Measurements from ENCODE around the gene C1QC.
"Not testable (repeated sequence)": the region's sequence is repeated elsewhere in the genome, so short reads cannot be mapped to it uniquely, and the experiment has no call there.

Gene C1QC

DNA sequence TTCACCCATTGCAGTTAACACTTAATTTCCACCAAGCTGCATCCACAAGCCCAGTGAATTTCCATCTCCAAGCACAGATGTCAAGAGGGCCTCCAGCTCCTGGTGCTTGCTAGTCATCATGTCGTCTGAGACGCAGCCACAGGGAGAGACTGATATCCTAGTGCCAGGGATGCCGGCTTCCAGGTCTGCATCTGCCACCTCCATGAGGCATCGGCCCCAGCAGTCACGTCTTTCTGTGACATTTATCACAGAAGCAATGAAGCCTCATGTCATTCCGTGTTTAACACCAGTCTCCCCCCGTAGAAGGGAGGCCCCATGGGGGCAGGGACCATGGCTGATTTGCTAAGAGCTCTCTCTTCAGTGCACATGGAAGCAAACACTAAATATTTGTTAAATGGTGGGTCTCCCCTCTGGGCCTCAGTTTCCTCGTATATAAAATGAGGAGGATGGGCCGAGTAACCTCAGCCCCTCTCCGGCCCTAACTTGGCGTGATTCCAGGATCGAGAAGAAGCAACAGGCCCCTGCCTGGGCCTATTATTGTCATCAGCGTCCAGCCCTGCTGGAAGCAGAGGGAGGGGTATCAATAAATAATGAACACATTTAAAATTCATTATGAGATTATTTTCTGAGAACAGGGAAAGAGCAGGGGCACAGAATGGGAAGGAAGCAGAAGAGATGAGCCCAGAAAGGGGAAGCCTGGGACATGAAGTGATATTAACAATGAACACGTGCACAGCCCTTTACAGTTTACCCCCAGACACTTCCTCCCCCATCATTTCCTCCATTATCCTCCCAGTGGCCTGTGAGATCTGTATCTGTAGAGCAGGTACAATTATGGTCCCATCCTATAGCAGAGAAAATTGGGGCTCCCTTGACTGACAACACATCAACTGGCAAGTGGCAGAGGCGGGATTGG is 8.8 kb downstream of the C1QC start:
- no peak for DNase-seq

DNA sequence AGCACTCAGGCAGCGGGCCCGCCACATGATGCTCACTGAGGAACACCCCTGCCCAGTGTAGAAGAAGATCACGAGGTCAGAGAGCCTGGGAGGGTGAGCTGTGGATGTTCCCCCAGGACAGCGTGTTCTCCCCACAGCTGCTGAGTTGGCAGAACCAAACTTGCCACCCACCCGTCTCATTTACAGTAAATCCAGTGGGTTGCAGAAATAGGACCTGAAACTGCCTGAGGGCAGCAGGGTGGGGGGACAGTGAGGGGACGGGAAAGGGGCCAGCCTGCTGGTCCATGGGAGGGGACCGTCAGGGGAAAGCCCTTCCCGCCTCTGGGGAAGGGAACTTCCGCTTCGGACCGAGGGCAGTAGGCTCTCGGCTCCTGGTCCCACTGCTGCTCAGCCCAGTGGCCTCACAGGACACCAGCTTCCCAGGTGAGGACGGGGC is 9.5 kb downstream of the C1QC start, which contains the start of gene C1QB:
TSS of gene C1QB (plus strand) at position 356 of the 436 bp plus-strand sequence. CDS start 6,227 bp downstream, outside the sequence.
- no peak for DNase-seq

- no peak for DNase-seq
Measured at GRCh38 chr1:22654692-22655091, 11.3 kb downstream of the C1QC start.

- no peak for DNase-seq
Measured at GRCh38 chr1:22658385-22659163, 15.1 kb downstream of the C1QC start.

GRCh38 chr1:22660716-22661241 is 17.3 kb downstream of the C1QC start:
- no peak for DNase-seq

- DNase-seq, result no peak
Measured at GRCh38 chr1:22661880-22662279, 18.4 kb downstream of the C1QC start.

- DNase-seq, result no peak
Measured at GRCh38 chr1:22662318-22662717, 18.9 kb downstream of the C1QC start.

GRCh38 chr1:22662986-22663408 is 19.6 kb downstream of the C1QC start:
- DNase-seq, result no peak

DNA sequence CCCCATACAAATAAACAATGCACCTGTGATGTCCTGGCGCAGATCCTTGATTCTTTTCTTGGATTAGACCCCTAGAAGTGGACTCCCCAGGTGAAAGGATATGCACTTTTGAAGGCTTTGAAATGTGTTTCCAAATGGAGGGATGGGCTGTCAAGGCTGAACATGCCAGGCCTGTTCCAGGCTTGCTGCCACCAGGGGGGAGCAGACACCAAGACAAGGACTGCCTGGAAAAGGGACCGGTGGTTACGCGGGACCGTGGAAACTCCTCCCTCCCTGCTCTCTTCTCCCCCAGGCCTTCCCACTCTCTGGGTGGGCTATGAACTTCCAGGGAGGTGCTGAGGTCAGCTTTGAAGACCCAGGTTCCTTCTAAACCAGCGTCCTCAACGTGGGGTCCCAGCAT is 22.3 kb downstream of the C1QC start:
- peak; percentile 19 for DNase-seq

DNA sequence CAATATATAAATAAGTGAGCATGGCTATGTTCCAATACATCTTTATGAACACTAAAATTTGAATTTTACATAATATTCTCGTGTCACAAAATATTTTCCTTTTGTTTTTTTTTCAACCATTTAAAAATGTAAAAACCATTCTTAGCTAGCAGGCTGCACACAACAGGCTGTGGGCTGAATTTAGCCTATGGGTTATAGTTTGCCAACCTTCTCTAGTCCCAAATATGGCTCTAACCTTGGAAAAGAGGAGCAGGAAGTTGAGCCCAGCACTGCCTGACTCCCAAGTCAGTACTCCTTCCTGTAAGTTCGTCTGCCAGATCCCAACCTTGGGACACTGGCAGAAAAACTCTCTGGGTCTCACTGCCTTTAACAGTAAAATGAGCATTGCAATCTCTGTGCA is 23.0 kb downstream of the C1QC start:
- DNase-seq, result no peak

GRCh38 chr1:22668840-22669239 is 25.4 kb downstream of the C1QC start:
- not testable (repeated sequence) for DNase-seq

GRCh38 chr1:22670352-22670975 is 27.0 kb downstream of the C1QC start:
- no peak for DNase-seq

- no peak for DNase-seq
Measured at GRCh38 chr1:22671999-22672398, 28.6 kb downstream of the C1QC start.

DNA sequence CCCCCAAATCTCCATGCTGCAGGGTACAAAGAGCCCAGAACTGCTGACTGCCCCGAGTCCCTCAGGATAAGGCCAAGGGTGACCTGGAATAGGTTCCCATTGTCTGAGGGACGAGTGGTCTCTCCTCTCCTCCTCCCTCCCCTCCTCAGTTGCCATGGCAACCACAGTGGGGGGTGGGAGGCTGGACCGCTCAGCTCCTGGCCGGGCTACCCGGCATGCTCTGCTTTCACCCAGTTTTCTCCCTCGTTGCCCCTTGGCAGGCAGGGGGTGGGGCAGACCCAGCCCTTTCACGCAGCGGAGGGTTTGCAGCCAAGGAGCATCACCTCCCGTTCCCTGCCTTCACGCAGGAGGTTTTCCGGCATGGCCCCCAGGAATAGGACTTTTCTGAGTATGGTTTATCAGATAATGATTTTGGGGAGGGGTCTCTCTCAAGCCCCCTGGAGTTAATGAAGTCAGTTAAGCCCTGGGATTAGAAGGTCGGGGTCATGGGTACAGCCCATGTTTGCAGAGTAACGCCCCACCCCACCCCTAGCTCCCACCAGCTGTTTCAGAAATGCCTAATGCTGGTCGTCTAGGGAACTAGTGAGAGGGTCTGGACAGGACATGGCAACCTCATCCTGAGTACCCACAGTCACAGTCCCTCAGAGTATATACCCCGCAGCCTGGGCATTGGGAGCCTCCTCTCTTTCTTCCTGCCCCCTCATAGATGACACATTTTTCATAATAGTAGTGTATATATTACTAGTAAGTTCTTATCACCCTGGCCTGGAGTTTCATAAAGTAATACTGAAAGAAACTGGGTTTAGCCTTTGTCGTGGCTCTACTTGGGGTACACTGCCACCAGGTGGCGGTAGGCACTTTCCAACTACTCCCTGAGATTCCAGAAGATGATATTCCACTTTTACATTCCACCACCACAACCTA is 30.3 kb downstream of the C1QC start:
- DNase-seq, result peak; percentile 16

DNA sequence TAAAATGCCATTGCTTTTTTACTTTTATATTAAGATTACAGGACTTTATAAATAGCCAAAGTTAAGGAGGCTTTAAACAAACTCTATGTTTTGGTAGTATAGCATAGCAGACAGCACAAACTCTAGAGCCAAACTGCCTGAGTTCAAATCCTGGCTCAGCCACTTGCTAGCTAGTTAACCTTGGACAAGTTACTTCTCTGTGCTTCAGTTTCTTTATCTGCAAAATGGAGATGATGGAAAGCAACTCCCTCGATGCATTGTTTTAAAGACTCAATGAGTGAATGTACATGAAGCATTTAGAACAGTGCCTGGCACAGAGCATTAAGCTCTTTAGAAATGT is 30.9 kb downstream of the C1QC start:
- no peak for DNase-seq

- DNase-seq, result not testable (repeated sequence)
Measured at GRCh38 chr1:22676151-22676550, 32.7 kb downstream of the C1QC start.

GRCh38 chr1:22676916-22677583 is 33.6 kb downstream of the C1QC start:
- DNase-seq, result no peak

DNA sequence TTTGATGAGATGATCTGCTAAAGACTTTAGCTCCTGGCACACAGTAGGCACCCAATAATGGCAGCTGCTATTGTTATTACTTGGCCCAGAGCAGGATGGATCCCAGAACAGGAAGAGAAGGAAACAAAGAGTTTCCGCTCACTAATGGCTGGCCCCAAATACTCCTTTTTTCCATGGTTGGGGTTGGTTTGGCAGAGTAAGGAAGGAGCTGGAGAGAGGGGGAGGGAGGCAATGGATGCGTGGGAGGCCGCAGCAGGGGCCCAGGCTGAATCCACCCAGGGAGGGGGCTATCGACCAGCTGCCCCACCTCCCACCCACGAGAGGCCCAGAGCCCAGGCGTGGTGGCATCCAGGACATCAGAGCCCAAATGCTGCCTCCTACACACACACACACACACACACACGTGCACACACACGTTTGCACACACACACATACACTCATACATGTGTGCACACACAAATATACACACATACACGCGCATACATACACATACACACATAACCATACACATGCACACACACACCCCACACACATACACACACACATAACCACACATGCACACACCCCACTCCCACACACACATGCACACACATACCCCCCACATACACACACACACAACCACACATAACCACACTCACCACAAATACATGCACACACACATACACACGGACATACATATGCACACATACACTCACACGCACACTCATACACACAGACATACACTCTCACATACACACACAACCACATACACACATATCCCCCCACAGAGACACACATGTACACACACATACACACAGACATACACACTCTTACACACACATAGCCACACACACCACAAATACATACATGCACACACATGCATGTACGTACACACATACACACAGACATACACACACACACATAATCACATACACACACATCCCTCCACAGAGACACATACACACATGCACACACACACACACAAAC is 34.8 kb downstream of the C1QC start:
- no peak for DNase-seq

- no peak for DNase-seq
Measured at GRCh38 chr1:22680726-22681125, 37.3 kb downstream of the C1QC start.

Measured in NCI-H1694 treated with DMSO at 0.1 percent for 48 hours (cell line).